Endodermal cell (in vitro differentiated cells): Measurements from ENCODE around the gene TPST2. TPM values are rescaled to one million over a fixed set of nuclear protein-coding genes. Genes with fewer than 3 reads are reported as not detected.

ENCODE experiments used
- DNase-seq: peaks from one replicate; pipeline ENCODE4 v3.0.0-alpha.2; 2017
- H3K27ac ChIP-seq: 2 replicates; pipeline ENCODE4 v1.5.1; 2013; ENCODE audit warnings: mild to moderate bottlenecking, low read depth, low read length, moderate library complexity
- H3K27me3 ChIP-seq: 2 replicates; pipeline ENCODE4 v1.6.1; 2013; ENCODE audit warnings: mild to moderate bottlenecking, low read length, moderate library complexity; ENCODE audit not compliant: insufficient read depth, control insufficient read depth, poor library complexity, severe bottlenecking
- H3K36me3 ChIP-seq: 2 replicates; pipeline ENCODE4 v1.7.0; 2013; ENCODE audit warnings: mild to moderate bottlenecking, low read length, moderate library complexity; ENCODE audit not compliant: control insufficient read depth, insufficient read depth
- H3K4me1 ChIP-seq: one replicate; pipeline ENCODE4 v1.7.0; 2013; ENCODE audit warnings: low read length; ENCODE audit not compliant: control insufficient read depth, insufficient read depth
- H3K4me3 ChIP-seq: 2 replicates; pipeline ENCODE4 v1.5.1; 2013; ENCODE audit warnings: mild to moderate bottlenecking, low read length, moderate library complexity
- H3K9ac ChIP-seq: 2 replicates; pipeline ENCODE4 v1.6.1; 2013; ENCODE audit warnings: mild to moderate bottlenecking, low read length, moderate library complexity; ENCODE audit not compliant: poor library complexity, severe bottlenecking; ENCODE audit errors: extremely low read depth
- H3K9me3 ChIP-seq: 2 replicates; pipeline ENCODE4 v1.6.1; 2013; ENCODE audit warnings: mild to moderate bottlenecking, low read length, moderate library complexity; ENCODE audit not compliant: control insufficient read depth
- H3K27ac Mint-ChIP-seq: 2 replicates; pipeline ENCODE4 v1.8.0; 2020; ENCODE audit warnings: mixed read lengths
- H3K27me3 Mint-ChIP-seq: 2 replicates; pipeline ENCODE4 v1.8.0; 2021; ENCODE audit warnings: mild to moderate bottlenecking, mixed read lengths; ENCODE audit not compliant: insufficient read depth
- H3K36me3 Mint-ChIP-seq: 2 replicates; pipeline ENCODE4 v1.8.0; 2020; ENCODE audit warnings: low read depth, mixed read lengths
- H3K4me1 Mint-ChIP-seq: 2 replicates; pipeline ENCODE4 v1.8.0; 2020; ENCODE audit warnings: mixed read lengths
- H3K4me3 Mint-ChIP-seq: 2 replicates; pipeline ENCODE4 v1.8.0; 2020; ENCODE audit warnings: mild to moderate bottlenecking, moderate library complexity, mixed read lengths
- H3K9me3 Mint-ChIP-seq: 2 replicates; pipeline ENCODE4 v1.8.0; 2020; ENCODE audit warnings: mild to moderate bottlenecking, mixed read lengths
- WGBS, 2 experiments: methylation state at CpG; one replicate each; pipeline versions ENCODE4 v1.1.5 to v1.1.7; 2013; ENCODE audit warnings: missing lambda C conversion rate in 2 of 2, mixed read lengths in 1 of 2; ENCODE audit not compliant: insufficient coverage in 1 of 2, insufficient read length in 1 of 2; 5-methylcytosine and 5-hydroxymethylcytosine counted together
- total RNA-seq, 2 donors: library from RNA; stranded (reverse); fragmentation: NEBNext Ultra II Directional in 1 of 2; extraction: Animal tissue kit (Norgen Biotek cat#: 25700) in 1 of 2; gene quantifications; 2 replicates in 1 of 2; 3 replicates in 1 of 2; pipeline ENCODE4 v1.2.1, GENCODE V29; 2021
- TF ChIP-seq, protein P1 (sequence below): fragments of 200-600 bp; sonication (generic); conservative IDR thresholded peaks from 2 replicates; pipeline ENCODE4 v1.5.0; 2021; ENCODE audit warnings: antibody characterized with exemption, mild to moderate bottlenecking

The TPST2 gene
- total RNA-seq, 2 donors from 2014 or later = 38.9 to 53.2 TPM

DNA sequence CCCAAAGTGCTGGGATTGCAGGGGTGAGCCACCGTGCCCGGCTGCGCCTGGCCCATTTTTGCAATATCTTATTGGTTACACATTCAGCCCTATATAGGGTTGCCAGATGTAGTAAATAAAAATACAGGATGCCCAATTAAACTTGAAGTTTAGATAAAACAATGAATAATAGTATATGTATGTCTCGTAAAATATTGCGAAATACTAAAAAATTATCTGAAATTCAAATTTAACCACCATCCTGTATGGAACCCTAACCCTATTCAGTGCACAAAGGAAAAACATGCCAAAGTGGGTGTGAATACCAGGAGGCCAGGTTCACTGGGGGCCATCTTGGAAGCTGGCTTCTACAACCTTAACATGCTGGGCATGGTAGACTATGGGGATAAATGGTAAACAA lies 72.5 kb downstream of the TPST2 start:
- Mint-ChIP-seq H3K4me3 (no peak overlapping the region), H3K36me3 (no peaks in the 10 kb centered on the region), H3K27me3 (no peaks in the 10 kb centered on the region), H3K4me1 (peaks cover 10% of the 10 kb centered on the region), H3K9me3 (no peaks in the 10 kb centered on the region), H3K27ac (no peak overlapping the region)
- H3K9me3 ChIP-seq = no peaks in the 10 kb centered on the region
- WGBS, 2 experiments = 95% methylated on average over 4 of the region's 5 CpGs; no CpG with 5 or more reads in 1 of the 2 experiments
- TF ChIP-seq, protein P1, sequence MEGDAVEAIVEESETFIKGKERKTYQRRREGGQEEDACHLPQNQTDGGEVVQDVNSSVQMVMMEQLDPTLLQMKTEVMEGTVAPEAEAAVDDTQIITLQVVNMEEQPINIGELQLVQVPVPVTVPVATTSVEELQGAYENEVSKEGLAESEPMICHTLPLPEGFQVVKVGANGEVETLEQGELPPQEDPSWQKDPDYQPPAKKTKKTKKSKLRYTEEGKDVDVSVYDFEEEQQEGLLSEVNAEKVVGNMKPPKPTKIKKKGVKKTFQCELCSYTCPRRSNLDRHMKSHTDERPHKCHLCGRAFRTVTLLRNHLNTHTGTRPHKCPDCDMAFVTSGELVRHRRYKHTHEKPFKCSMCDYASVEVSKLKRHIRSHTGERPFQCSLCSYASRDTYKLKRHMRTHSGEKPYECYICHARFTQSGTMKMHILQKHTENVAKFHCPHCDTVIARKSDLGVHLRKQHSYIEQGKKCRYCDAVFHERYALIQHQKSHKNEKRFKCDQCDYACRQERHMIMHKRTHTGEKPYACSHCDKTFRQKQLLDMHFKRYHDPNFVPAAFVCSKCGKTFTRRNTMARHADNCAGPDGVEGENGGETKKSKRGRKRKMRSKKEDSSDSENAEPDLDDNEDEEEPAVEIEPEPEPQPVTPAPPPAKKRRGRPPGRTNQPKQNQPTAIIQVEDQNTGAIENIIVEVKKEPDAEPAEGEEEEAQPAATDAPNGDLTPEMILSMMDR = no peak
- no peak overlapping the region for H3K27ac ChIP-seq
- no peak for DNase-seq
- no peaks in the 10 kb centered on the region for H3K27me3 ChIP-seq
- H3K9ac ChIP-seq = no peak overlapping the region
- H3K4me1 ChIP-seq = no peaks in the 10 kb centered on the region
- H3K36me3 ChIP-seq = no peaks in the 10 kb centered on the region
- no peak overlapping the region for H3K4me3 ChIP-seq

DNA sequence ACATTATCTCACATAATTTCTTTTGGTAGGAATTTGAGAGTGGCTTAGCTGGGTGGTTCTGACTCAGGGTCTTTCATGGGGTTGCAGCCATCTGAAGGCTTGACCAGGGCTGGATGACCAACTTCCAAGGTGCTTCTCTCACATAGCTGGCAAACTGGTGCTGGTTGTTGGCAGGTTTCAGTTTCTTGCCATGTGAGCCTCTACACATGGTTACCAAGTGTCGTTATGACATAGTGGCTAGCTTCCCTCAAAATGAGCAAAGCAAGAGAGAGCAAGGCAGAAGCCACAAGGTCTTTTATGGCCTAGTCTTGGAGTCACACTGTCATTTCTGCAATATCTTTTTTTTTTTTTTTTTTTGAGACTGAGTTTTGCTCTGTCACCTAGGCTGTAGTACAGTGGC lies 73.4 kb downstream of the TPST2 start:
- H3K36me3 Mint-ChIP-seq = no peaks in the 10 kb centered on the region
- Histone ChIP-seq H3K27ac (no peak overlapping the region), H3K9me3 (no peaks in the 10 kb centered on the region), H3K36me3 (no peaks in the 10 kb centered on the region), H3K4me1 (no peaks in the 10 kb centered on the region), H3K27me3 (no peaks in the 10 kb centered on the region), H3K4me3 (no peak overlapping the region), H3K9ac (no peak overlapping the region)
- no peak overlapping the region for H3K4me3 Mint-ChIP-seq
- DNase-seq = no peak
- no peaks in the 10 kb centered on the region for H3K27me3 Mint-ChIP-seq
- H3K4me1 Mint-ChIP-seq = peaks cover 14% of the 10 kb centered on the region
- WGBS, 2 experiments = 85 to 100% methylated on average over 1 of the region's 1 CpG
- no peak overlapping the region for H3K27ac Mint-ChIP-seq
- TF ChIP-seq, protein P1 = no peak
- H3K9me3 Mint-ChIP-seq = no peaks in the 10 kb centered on the region

DNA sequence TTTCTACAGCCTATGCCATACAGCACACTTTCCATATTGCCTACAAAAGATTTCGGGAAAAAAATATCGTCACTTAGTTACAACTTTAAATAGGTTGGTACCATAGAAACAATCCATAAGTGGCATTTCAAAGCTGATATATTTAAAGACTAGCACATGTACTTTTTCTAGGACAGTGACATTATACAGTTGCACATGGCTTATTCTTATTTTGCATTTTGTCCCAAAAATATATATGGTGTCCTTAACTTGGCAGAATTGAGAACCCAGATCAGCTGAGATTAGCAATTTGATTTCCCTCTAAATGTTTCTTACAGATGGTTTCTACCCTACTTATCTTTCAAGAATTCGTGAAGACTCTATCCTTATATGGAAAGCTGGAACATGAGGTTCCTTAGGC lies 74.0 kb downstream of the TPST2 start:
- WGBS, 2 experiments = 90 to 97% methylated on average over 3 of the region's 3 CpGs
- TF ChIP-seq, protein P1 = no peak
- peaks cover 20% of the 10 kb centered on the region for H3K4me1 Mint-ChIP-seq

More for the DNA sequence above, 74.0 kb downstream of the TPST2 start:
- Mint-ChIP-seq H3K4me3 (no peak overlapping the region), H3K9me3 (no peaks in the 10 kb centered on the region), H3K36me3 (no peaks in the 10 kb centered on the region), H3K27ac (no peak overlapping the region), H3K27me3 (no peaks in the 10 kb centered on the region)
- no peaks in the 10 kb centered on the region for H3K9me3 ChIP-seq
- no peaks in the 10 kb centered on the region for H3K27me3 ChIP-seq
- no peak overlapping the region for H3K9ac ChIP-seq
- no peak overlapping the region for H3K4me3 ChIP-seq
- H3K4me1 ChIP-seq = no peaks in the 10 kb centered on the region
- H3K36me3 ChIP-seq = no peaks in the 10 kb centered on the region
- H3K27ac ChIP-seq = no peak overlapping the region
- DNase-seq = no peak
